GM19397 (cell line): ENCODE results near the gene OPN5.

Experiments
- ATAC-seq: cut with Tn5 transposase; IDR thresholded peaks from one replicate; pipeline ENCODE4 v1.9.1; 2021; ENCODE audit warnings: mild to moderate bottlenecking, moderate library complexity; ENCODE audit not compliant: unreplicated experiment

Gene OPN5

GRCh38 chr6:47787620-47788497, 6.0 kb downstream of the OPN5 start:
- ATAC-seq: peak; percentile 93

GRCh38 chr6:47788498-47788884, 6.7 kb downstream of the OPN5 start:
- ATAC-seq: no peak

GRCh38 chr6:47789553-47789952, 7.7 kb downstream of the OPN5 start:
- ATAC-seq: no peak

GRCh38 chr6:47792216-47792733, 10.4 kb downstream of the OPN5 start:
- no peak for ATAC-seq

GRCh38 chr6:47794577-47795135, 12.8 kb downstream of the OPN5 start:
- no peak for ATAC-seq

- no peak for ATAC-seq
These were observed 20.2 kb downstream of the OPN5 start for GRCh38 chr6:47801984-47802383.

GRCh38 chr6:47804821-47805220, 23.0 kb downstream of the OPN5 start:
- no peak for ATAC-seq

- ATAC-seq: no peak
These were observed 28.0 kb downstream of the OPN5 start for GRCh38 chr6:47809873-47810272.

GRCh38 chr6:47810885-47811284, 29.1 kb downstream of the OPN5 start:
- no peak for ATAC-seq

- no peak for ATAC-seq
These were observed 29.6 kb downstream of the OPN5 start for GRCh38 chr6:47811443-47811842.

- ATAC-seq: no peak
These were observed 35.9 kb downstream of the OPN5 start for GRCh38 chr6:47817749-47818148.

GRCh38 chr6:47819461-47819860, 37.6 kb downstream of the OPN5 start:
- no peak for ATAC-seq

GRCh38 chr6:47822856-47823554, 41.2 kb downstream of the OPN5 start:
- no peak for ATAC-seq

- no peak for ATAC-seq
These were observed 50.7 kb downstream of the OPN5 start for GRCh38 chr6:47832386-47833100.

GRCh38 chr6:47834196-47834595, 52.4 kb downstream of the OPN5 start:
- no peak for ATAC-seq

- ATAC-seq: no peak
These were observed 54.2 kb downstream of the OPN5 start for GRCh38 chr6:47836046-47836445.

- ATAC-seq: no peak
These were observed 54.8 kb downstream of the OPN5 start for GRCh38 chr6:47836639-47837038.

GRCh38 chr6:47839645-47840044, 57.8 kb downstream of the OPN5 start:
- no peak for ATAC-seq

GRCh38 chr6:47844881-47845280, 63.0 kb downstream of the OPN5 start:
- no peak for ATAC-seq

- ATAC-seq: no peak
These were observed 64.9 kb downstream of the OPN5 start for GRCh38 chr6:47846752-47847151.

GRCh38 chr6:47851091-47851490, 69.3 kb downstream of the OPN5 start:
- no peak for ATAC-seq
